ENCODE data around the gene SNED1. TPM values are rescaled to one million over a fixed set of nuclear protein-coding genes. Genes with fewer than 3 reads are reported as not detected.

SNED1 gene
- polyA plus RNA-seq, 1 experiment, result 3.9 TPM

GRCh38 chr2:241126201-241126611, 127.8 kb downstream of the SNED1 start:
- ChIA-PET CTCF (no interaction called here), POLR2A (no interaction called here)
- Histone ChIP-seq H3K4me3 (ENCODE audit: low read depth, low read length) (no peak overlapping the region), H3K27me3 (ENCODE audit: control insufficient read depth, insufficient read depth, low read length) (no peaks in the 10 kb centered on the region), H3K36me3 (ENCODE audit: control insufficient read depth, insufficient read depth, low read length) (no peaks in the 10 kb centered on the region)
- TF ChIP-seq, protein P1, sequence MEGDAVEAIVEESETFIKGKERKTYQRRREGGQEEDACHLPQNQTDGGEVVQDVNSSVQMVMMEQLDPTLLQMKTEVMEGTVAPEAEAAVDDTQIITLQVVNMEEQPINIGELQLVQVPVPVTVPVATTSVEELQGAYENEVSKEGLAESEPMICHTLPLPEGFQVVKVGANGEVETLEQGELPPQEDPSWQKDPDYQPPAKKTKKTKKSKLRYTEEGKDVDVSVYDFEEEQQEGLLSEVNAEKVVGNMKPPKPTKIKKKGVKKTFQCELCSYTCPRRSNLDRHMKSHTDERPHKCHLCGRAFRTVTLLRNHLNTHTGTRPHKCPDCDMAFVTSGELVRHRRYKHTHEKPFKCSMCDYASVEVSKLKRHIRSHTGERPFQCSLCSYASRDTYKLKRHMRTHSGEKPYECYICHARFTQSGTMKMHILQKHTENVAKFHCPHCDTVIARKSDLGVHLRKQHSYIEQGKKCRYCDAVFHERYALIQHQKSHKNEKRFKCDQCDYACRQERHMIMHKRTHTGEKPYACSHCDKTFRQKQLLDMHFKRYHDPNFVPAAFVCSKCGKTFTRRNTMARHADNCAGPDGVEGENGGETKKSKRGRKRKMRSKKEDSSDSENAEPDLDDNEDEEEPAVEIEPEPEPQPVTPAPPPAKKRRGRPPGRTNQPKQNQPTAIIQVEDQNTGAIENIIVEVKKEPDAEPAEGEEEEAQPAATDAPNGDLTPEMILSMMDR (IDR thresholded peaks at IDR 0.05; ENCODE audit: insufficient read depth, low read depth, low read length), result no peak
- DNase-seq (ENCODE audit: low read depth), result no peak

GRCh38 chr2:241126771-241127202, 128.4 kb downstream of the SNED1 start:
- Histone ChIP-seq H3K36me3 (ENCODE audit: control insufficient read depth, insufficient read depth, low read length) (no peaks in the 10 kb centered on the region), H3K27me3 (ENCODE audit: control insufficient read depth, insufficient read depth, low read length) (no peaks in the 10 kb centered on the region), H3K4me3 (ENCODE audit: low read depth, low read length) (no peak overlapping the region)
- POLR2A ChIA-PET, result no interaction called here
- CTCF ChIA-PET, result no interaction called here
- no peak for DNase-seq (ENCODE audit: low read depth)
- TF ChIP-seq, protein P1 (IDR thresholded peaks at IDR 0.05; ENCODE audit: insufficient read depth, low read depth, low read length), result no peak

GRCh38 chr2:241128266-241128665, 129.8 kb downstream of the SNED1 start:
- CTCF ChIA-PET, result no interaction called here
- DNase-seq (ENCODE audit: low read depth), result no peak
- H3K27me3 ChIP-seq (ENCODE audit: control insufficient read depth, insufficient read depth, low read length), result no peaks in the 10 kb centered on the region
- H3K36me3 ChIP-seq (ENCODE audit: control insufficient read depth, insufficient read depth, low read length), result no peaks in the 10 kb centered on the region
- TF ChIP-seq, protein P1 (IDR thresholded peaks at IDR 0.05; ENCODE audit: insufficient read depth, low read depth, low read length), result no peak
- no peak overlapping the region for H3K4me3 ChIP-seq (ENCODE audit: low read depth, low read length)
- POLR2A ChIA-PET, result no interaction called here

DNA sequence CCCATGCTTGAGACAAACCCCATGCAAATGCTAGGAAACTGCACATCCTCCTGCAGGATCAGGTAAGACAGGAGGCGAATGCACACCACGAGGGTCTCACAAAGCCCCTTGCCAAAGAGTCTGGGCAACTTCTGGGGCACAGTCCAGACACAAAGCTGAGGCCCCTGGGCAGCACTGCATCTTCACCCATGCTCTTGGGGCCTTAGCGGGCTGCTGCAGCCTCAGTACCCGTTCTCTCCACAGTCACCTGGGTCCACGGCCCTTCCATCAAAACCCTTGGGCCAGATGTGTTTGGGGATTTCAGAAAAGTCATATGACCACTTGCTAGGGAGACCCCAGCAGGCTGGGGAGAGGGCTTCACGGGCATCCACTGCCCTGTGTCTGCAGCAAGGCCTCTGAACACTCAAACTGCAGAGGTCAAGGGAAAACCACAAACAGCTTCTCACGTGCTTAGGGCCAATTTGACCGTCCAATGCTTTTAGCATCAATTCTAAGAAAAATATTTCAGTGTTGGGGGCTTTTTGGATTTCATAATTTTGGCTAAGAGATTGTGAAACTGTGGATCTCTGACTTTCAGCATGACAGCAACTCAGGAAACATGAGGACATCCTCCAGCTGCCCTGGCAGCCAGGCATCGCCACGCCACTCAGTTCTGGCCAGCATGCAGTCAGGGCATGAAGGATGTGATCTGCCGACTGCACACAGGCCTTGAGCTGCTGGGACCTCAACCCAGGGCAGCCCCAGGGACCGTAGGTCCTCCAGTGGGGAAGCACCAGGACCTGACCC, 130.9 kb downstream of the SNED1 start:
- CTCF ChIA-PET, result no interaction called here
- TF ChIP-seq, protein P1 (IDR thresholded peaks at IDR 0.05; ENCODE audit: insufficient read depth, low read depth, low read length), result no peak

DNA sequence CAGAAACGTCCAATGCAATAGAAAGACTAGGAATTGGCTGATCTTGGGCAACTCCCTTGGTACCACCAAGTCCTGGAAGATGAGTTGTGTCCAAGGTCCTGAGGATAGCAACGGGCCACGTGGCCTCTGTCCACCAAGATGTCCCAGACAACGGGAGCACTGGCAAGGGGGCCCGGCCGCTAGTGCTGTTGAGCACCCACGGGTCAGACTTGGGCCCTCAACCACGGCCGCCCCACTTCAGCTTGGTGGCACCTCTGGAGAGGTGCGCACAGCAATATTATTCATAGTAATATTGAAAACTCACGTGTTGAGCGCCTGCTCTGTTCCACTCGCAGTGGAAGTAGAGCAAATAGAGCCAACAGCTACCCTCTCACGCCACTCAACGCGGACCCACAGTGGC, 131.9 kb downstream of the SNED1 start:
- TF ChIP-seq, protein P1 (IDR thresholded peaks at IDR 0.05; ENCODE audit: insufficient read depth, low read depth, low read length), result no peak

More for the DNA sequence above, 130.9 kb downstream of the SNED1 start:
- Histone ChIP-seq H3K36me3 (ENCODE audit: control insufficient read depth, insufficient read depth, low read length) (no peaks in the 10 kb centered on the region), H3K4me3 (ENCODE audit: low read depth, low read length) (no peak overlapping the region), H3K27me3 (ENCODE audit: control insufficient read depth, insufficient read depth, low read length) (no peaks in the 10 kb centered on the region)
- POLR2A ChIA-PET, result no interaction called here
- DNase-seq (ENCODE audit: low read depth), result no peak

More for the DNA sequence above, 131.9 kb downstream of the SNED1 start:
- no peaks in the 10 kb centered on the region for H3K27me3 ChIP-seq (ENCODE audit: control insufficient read depth, insufficient read depth, low read length)
- ChIA-PET POLR2A (no interaction called here), CTCF (no interaction called here)
- no peaks in the 10 kb centered on the region for H3K36me3 ChIP-seq (ENCODE audit: control insufficient read depth, insufficient read depth, low read length)
- no peak for DNase-seq (ENCODE audit: low read depth)
- H3K4me3 ChIP-seq (ENCODE audit: low read depth, low read length), result no peak overlapping the region

Measured in BJ (cell line).